Fibroblast of lung (primary cell): ENCODE results near the gene KLC1.

Experiments
- EZH2 ChIP-seq: IDR thresholded peaks from 2 replicates; pipeline ENCODE4 v1.5.1; 2012; ENCODE audit warnings: low read length, control low read depth, mild to moderate bottlenecking; ENCODE audit errors: missing control alignments
- TF ChIP-seq, protein P1 (sequence below), 2 donors: IDR thresholded peaks in 1 of 2; conservative IDR thresholded peaks in 1 of 2; 1 replicate in 1 of 2; 2 replicates in 1 of 2; pipeline ENCODE4 v1.5.1; 2011 to 2012; ENCODE audit warnings: low read length in 2 of 2, control low read depth in 1 of 2, inconsistent platforms in 1 of 2, low read depth in 1 of 2, mild to moderate bottlenecking in 1 of 2

DNA sequence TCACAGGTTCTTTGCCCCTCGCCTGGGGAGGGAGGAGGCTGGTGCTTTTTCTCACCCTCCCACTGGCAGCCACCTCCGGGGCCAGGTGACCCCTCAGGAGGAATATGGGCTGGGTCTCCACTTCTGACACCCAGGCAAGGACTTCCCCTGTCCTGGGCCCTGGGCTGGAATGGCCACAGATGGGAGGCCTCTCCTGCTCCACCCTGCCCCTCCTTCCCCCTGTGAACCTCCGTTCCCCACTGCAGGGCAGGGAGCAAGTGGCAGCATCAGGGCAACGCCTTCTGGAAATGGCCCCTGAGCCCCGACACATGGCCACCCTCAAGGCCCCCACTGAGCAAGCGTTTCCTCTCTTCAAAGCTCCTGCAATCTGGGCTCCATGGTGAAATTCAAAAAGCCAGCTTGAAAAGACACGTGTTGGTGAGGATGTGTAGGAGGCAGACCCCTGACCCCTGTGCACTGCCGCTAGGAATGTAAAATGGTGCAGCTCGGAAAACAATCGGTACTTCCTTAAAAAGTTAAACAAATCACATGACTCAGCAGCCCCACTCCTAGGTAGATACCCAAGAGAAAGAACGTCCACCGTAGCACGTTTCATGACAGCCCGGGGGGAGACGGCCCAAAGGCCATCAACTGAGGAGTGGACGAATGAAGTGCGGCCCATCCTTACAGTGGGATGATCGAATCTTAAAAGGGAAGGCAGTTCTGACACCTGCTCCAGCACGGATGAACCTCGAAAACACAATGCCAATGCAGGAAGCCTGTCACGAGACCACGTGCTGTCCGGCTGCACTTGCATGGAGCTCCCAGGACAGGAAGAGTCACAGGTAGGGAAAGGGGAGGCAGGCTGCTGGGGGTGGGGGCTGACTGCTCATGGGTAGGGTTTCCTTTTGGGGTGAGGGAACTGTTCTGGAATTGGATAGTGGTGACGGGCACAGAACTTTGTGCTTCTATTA lies 74.7 kb downstream of the KLC1 start:
- TF ChIP-seq, protein P1, sequence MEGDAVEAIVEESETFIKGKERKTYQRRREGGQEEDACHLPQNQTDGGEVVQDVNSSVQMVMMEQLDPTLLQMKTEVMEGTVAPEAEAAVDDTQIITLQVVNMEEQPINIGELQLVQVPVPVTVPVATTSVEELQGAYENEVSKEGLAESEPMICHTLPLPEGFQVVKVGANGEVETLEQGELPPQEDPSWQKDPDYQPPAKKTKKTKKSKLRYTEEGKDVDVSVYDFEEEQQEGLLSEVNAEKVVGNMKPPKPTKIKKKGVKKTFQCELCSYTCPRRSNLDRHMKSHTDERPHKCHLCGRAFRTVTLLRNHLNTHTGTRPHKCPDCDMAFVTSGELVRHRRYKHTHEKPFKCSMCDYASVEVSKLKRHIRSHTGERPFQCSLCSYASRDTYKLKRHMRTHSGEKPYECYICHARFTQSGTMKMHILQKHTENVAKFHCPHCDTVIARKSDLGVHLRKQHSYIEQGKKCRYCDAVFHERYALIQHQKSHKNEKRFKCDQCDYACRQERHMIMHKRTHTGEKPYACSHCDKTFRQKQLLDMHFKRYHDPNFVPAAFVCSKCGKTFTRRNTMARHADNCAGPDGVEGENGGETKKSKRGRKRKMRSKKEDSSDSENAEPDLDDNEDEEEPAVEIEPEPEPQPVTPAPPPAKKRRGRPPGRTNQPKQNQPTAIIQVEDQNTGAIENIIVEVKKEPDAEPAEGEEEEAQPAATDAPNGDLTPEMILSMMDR (conservative IDR thresholded peaks at IDR 0.05 in 1 of 2, IDR thresholded peaks at IDR 0.05 in 1 of 2; ENCODE audit: low read depth in 1 of 2, low read length in 2 of 2) = no peak
- TF ChIP-seq EZH2 = no peak
